ENCODE measurements around the gene OGFOD3. TPM values are rescaled to one million over a fixed set of nuclear protein-coding genes. Genes with fewer than 3 reads are reported as not detected.

Gene OGFOD3
- total RNA-seq, 4 donors from 2014 or later = 7.9 to 27.5 (median 25.9) TPM

DNA sequence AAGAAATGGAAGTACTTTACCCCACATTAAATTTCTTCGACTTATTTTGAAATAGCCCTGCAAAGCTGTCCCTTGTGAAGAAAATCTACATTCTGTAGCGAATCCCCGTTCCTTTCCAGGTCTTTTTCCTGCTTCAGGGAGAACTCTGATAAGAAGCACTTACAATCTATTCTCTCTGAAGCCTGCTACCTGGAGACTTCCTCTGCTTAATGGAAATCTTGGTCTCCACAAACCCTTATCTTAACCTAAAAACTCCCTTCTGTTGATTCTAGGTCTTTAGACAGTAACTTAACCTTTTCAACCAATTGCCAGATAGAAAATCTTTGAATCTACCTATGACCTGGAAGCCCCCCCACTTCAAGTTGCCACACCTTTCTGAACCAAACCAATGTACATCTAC, 33.8 kb upstream of the OGFOD3 start:
- Histone ChIP-seq H3K4me1 (peaks cover 12 to 29% (median 17%) of the 10 kb centered on the region in 4 donors), H3K36me3 (no peaks in the 10 kb centered on the region), H3K9me3 (no peaks in the 10 kb centered on the region), H3K27me3 (no peaks in the 10 kb centered on the region), H3K27ac (peak overlapping the region in 2 of 4 donors; percentile 92 to 93), H3K4me3 (no peak overlapping the region)
- in situ Hi-C loops (cut with MboI; ENCODE audit: low pct_ligation_motif_present in 1 of 4, low pct_unique_long_range_greater_than_20kb in 1 of 4, low sequenced_read_pairs in 3 of 4) (no loop called here), intact Hi-C loops (cut with DNase I; ENCODE audit: low total_unique reads) (no loop called here)
- 95 to 100% methylated on average over 3 of the region's 3 CpGs for WGBS, 2 donors (ENCODE audit: low coverage in 1 of 2)
- DNase-seq = no peak
- TF ChIP-seq, protein P1, sequence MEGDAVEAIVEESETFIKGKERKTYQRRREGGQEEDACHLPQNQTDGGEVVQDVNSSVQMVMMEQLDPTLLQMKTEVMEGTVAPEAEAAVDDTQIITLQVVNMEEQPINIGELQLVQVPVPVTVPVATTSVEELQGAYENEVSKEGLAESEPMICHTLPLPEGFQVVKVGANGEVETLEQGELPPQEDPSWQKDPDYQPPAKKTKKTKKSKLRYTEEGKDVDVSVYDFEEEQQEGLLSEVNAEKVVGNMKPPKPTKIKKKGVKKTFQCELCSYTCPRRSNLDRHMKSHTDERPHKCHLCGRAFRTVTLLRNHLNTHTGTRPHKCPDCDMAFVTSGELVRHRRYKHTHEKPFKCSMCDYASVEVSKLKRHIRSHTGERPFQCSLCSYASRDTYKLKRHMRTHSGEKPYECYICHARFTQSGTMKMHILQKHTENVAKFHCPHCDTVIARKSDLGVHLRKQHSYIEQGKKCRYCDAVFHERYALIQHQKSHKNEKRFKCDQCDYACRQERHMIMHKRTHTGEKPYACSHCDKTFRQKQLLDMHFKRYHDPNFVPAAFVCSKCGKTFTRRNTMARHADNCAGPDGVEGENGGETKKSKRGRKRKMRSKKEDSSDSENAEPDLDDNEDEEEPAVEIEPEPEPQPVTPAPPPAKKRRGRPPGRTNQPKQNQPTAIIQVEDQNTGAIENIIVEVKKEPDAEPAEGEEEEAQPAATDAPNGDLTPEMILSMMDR (IDR thresholded peaks at IDR 0.05) = no peak
- no peak for TF ChIP-seq POLR2A (IDR thresholded peaks at IDR 0.05)
- TF ChIP-seq POLR2AphosphoS5 (IDR thresholded peaks at IDR 0.05) = no peak
- TF ChIP-seq EP300 (IDR thresholded peaks at IDR 0.05; ENCODE audit: low read depth) = no peak

DNA sequence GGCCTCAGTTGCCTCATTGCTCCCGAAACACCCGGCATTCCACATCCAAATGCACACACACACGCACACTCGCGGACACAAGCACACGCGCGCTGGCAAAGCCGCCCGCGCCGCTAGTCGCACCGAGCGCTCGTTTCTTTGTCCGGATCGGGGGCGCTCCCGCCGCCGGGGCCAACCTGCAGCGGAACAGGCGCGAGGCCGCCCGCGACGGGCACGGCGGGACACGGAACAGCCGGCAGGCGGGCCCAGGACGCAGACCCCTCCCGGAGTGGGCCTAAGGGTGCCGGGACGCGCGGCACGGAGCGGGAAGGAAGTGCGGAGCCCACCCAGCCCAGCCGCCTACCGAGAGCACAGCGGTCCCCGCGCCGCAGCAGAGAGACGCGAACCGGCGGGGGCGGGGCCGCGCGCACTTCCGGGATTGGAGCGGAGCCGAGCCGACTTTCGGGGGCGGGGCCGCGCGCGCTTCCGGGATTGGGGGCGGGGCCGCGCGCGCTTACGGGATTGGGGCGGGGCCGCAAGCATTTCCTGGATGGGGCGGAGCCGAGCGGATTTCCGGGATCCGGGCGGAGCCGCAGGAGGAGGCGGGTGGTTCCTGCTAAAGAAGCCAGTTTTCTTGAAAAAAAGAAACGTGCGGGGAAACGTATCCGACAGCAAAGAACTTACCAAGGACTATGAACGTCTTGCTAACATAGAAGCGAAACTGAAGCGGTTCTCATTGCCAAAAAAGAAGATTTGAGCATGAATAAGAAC, 32.1 kb upstream of the OGFOD3 start, which contains the start of gene CYBC1:
Gene CYBC1 (minus strand): TSS at position 396 of the 750 bp plus-strand sequence. CDS start 1,498 bp downstream, outside the sequence.
- Histone ChIP-seq H3K27ac (peak within 1 kb of the TSS; percentile 92 to 96 (median 94)), H3K4me3 (peak within 1 kb of the TSS; percentile 83 to 93 (median 92)), H3K36me3 (no peaks in the 10 kb centered on the region), H3K4me1 (peaks cover 8 to 25% (median 14%) of the 10 kb centered on the region in 4 donors), H3K27me3 (no peaks in the 10 kb centered on the region), H3K9me3 (no peaks in the 10 kb centered on the region)
- peak; percentile 91 for TF ChIP-seq POLR2A (IDR thresholded peaks at IDR 0.05)
- peak; percentile 93 to 96 (median 93) for TF ChIP-seq POLR2AphosphoS5 (IDR thresholded peaks at IDR 0.05)
- TF ChIP-seq, protein P1 (IDR thresholded peaks at IDR 0.05) = no peak
- TF ChIP-seq EP300 (IDR thresholded peaks at IDR 0.05; ENCODE audit: low read depth) = peak; percentile 89
- WGBS, 2 donors (ENCODE audit: low coverage in 1 of 2) = 0 to 1% methylated on average over 2 to 71 of the region's 91 CpGs
- in situ Hi-C loops (cut with MboI; ENCODE audit: low pct_ligation_motif_present in 1 of 4, low pct_unique_long_range_greater_than_20kb in 1 of 4, low sequenced_read_pairs in 3 of 4) (no loop called here), intact Hi-C loops (cut with DNase I; ENCODE audit: low total_unique reads) (no loop called here)
- peak; percentile 96 for DNase-seq

DNA sequence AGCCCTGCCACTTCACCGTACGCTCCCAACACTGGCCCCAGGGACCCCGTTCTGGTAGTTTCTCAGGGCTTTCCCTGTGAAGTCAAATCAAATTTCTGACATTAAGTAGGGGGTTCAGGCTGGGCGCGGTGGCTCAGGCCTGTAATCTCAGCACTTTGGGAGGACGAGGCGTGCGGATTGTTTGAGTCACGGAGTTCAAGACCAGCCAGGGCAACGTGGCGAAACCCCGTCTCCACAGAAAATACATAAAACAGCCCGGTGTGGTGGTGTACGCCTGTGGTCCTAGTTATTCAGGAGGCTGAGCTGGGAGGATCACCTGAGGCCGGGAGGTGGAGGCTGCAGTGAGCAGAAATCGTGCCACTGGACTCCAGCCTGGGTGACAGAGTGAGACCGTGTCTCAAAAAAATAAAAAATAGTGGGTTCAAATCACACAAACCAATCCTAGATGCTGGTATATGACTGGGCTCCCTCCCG, 31.5 kb upstream of the OGFOD3 start:
- TF ChIP-seq POLR2AphosphoS5 (IDR thresholded peaks at IDR 0.05) (no peak), EP300 (IDR thresholded peaks at IDR 0.05; ENCODE audit: low read depth) (no peak), POLR2A (IDR thresholded peaks at IDR 0.05) (no peak)
- TF ChIP-seq, protein P1 (IDR thresholded peaks at IDR 0.05) = no peak
- in situ Hi-C loops (cut with MboI; ENCODE audit: low pct_ligation_motif_present in 1 of 4, low pct_unique_long_range_greater_than_20kb in 1 of 4, low sequenced_read_pairs in 3 of 4) (no loop called here), intact Hi-C loops (cut with DNase I; ENCODE audit: low total_unique reads) (no loop called here)
- H3K27ac ChIP-seq = peak overlapping the region; percentile 92 to 96 (median 94)
- peak overlapping the region; percentile 83 to 93 (median 92) for H3K4me3 ChIP-seq
- H3K36me3 ChIP-seq = no peaks in the 10 kb centered on the region
- no peaks in the 10 kb centered on the region for H3K9me3 ChIP-seq
- 12 to 63% methylated on average over 3 to 18 of the region's 18 CpGs for WGBS, 2 donors (ENCODE audit: low coverage in 1 of 2)
- peaks cover 8 to 28% (median 14%) of the 10 kb centered on the region in 4 donors for H3K4me1 ChIP-seq
- no peak for DNase-seq
- H3K27me3 ChIP-seq = no peaks in the 10 kb centered on the region

DNA sequence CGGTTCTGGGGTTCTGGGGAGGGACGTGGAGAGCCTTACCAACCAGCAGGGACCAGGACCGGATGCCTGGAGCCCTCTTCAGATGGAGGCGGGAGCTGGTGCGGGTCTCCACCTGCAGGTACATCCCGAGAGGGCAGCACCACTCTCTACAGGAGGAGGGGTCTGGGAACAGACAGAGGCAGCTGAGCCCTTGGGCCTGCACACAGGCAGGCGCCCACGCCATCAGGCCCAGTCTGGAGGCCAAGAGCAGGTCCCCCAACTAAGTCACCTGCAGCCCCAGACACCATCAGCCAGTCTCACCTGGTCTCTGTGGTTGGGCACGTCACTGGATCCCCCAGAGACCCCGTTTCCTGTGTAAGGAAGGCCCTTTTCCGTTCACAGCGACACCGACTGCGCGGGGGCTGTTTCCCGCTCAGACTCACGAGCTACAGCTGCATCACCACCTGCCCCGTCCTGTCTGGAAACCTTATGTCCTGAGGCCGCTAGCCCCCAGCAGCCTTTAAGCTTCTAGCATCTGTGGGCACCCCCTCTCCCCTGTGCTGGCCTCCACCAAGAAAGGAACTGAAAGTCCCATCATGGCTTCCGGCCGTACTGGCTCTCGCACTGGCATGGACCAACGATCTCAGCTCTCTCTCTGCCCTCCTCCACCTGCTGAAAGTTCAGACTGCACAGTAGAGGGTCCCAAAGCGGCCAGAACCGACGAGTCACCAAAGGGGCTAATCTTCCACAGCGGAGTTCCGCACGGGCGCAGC, 30.9 kb upstream of the OGFOD3 start:
- H3K4me1 ChIP-seq = peaks cover 8 to 28% (median 14%) of the 10 kb centered on the region in 4 donors
- in situ Hi-C loops (cut with MboI; ENCODE audit: low pct_ligation_motif_present in 1 of 4, low pct_unique_long_range_greater_than_20kb in 1 of 4, low sequenced_read_pairs in 3 of 4) = no loop called here
- intact Hi-C loops (cut with DNase I; ENCODE audit: low total_unique reads) = no loop called here
- no peaks in the 10 kb centered on the region for H3K36me3 ChIP-seq
- no peaks in the 10 kb centered on the region for H3K9me3 ChIP-seq
- no peaks in the 10 kb centered on the region for H3K27me3 ChIP-seq
- H3K27ac ChIP-seq = peak overlapping the region; percentile 92 to 96 (median 94)
- 59% methylated on average over 30 of the region's 30 CpGs; no CpG with 5 or more reads in 1 of the 2 donors for WGBS, 2 donors (ENCODE audit: low coverage in 1 of 2)
- DNase-seq = peak; percentile 76
- TF ChIP-seq EP300 (IDR thresholded peaks at IDR 0.05; ENCODE audit: low read depth) = no peak
- TF ChIP-seq, protein P1 (IDR thresholded peaks at IDR 0.05) = no peak
- TF ChIP-seq POLR2A (IDR thresholded peaks at IDR 0.05) = peak; percentile 41
- TF ChIP-seq POLR2AphosphoS5 (IDR thresholded peaks at IDR 0.05) = peak in 2 of 3 donors; percentile 24 to 48
- peak overlapping the region; percentile 83 to 93 (median 92) for H3K4me3 ChIP-seq

All from transverse colon (tissue), 4 donors.